ENCODE data around the gene ST6GALNAC6. TPM values are rescaled to one million over a fixed set of nuclear protein-coding genes. Genes with fewer than 3 reads are reported as not detected.

ST6GALNAC6 gene
- total and polyA plus RNA-seq, 10 of the 15 experiments (the other 5 are each of a cell fraction or from before 2014, with no cell fraction given): 0.40 to 27.0 (median 16.8) TPM

DNA sequence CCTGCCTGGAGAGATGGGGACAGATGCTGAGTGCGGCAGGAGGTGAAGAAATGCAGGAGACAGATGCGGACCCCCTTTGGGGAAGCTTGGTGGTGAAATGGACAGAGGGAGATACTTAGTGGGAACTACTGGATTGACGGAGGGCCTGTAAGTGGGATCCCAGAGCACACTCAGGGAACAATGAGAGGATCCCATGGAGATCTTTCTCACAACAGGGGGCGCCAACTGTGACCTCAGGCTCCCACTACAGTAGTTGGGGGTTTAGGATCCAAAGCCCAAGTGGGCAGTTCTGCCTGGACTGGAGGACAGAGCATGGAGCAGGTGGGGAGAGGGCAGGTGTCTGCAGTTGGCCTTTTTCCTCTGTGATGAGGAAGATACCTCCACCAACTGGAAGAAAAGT, 34.8 kb upstream of the ST6GALNAC6 start:
- no peak overlapping the region for H2AFZ ChIP-seq (ENCODE audit: control insufficient read depth, low read depth, low read length)
- DNase-seq (ENCODE audit: low read depth, low spot score) (no peak), ATAC-seq (no peak), FAIRE-seq (no peak)
- peaks cover 18% of the 10 kb centered on the region for H3K4me1 ChIP-seq (ENCODE audit: control insufficient read depth, insufficient read depth, low read length)
- no TSS peak for BruUV-seq (replicated peaks)
- ChIA-PET SMC1A (ENCODE audit: uncharacterized antibody, unreplicated experiment) (no interaction called here), POLR2A (interaction anchor here (0.5 to 0.7 kb wide), 2 partner anchors 10 to 149 kb away, joined by 3 to 7 read pairs; no protein-coding TSS in a partner anchor), CTCF (interaction anchor here (1.3 to 1.9 kb wide), 3 partner anchors 9 to 100 kb away, joined by 4 to 9 read pairs (median 6); no protein-coding TSS in a partner anchor), RAD21 (ENCODE audit: unreplicated experiment) (no interaction called here)
- no peak overlapping the region for H3K4me2 ChIP-seq (ENCODE audit: control insufficient read depth, insufficient read depth)
- H3K4me3 ChIP-seq: no peak overlapping the region
- H4K20me1 ChIP-seq (ENCODE audit: control insufficient read depth, insufficient read depth): no peaks in the 10 kb centered on the region
- TF ChIP-seq ZNF207 (IDR thresholded peaks at IDR 0.05; ENCODE audit: borderline replicate concordance): no peak
- TF ChIP-seq RELA (IDR thresholded peaks at IDR 0.05; ENCODE audit: borderline replicate concordance, partially characterized antibody): no peak
- no peak for TF ChIP-seq NFYB (IDR thresholded peaks at IDR 0.05; ENCODE audit: insufficient read depth, low read depth, low read length)
- no peak for TF ChIP-seq KLF5 (IDR thresholded peaks at IDR 0.05; ENCODE audit: partially characterized antibody)
- no peak for TF ChIP-seq SRF (IDR thresholded peaks at IDR 0.05; ENCODE audit: low read depth in 2 of 2, low read length in 2 of 2)
- H3K9me3 ChIP-seq (replicated peaks; ENCODE audit: control insufficient read depth, insufficient read depth, low read length): no peaks in the 10 kb centered on the region
- H3K27me3 ChIP-seq (replicated peaks in 1 of 2; ENCODE audit: control insufficient read depth in 2 of 2, insufficient read depth in 2 of 2, low read length in 1 of 2): no peaks in the 10 kb centered on the region
- 95% methylated on average over 4 of the region's 4 CpGs for WGBS (ENCODE audit: insufficient coverage, insufficient replicate concordance, low lambda C conversion rate, missing lambda C conversion rate)
- in situ Hi-C loops (cut with MboI) (no loop called here), intact Hi-C loops (cut with micrococcal nuclease; ENCODE audit: unreplicated experiment) (no loop called here)
- H3K27ac ChIP-seq (ENCODE audit: control insufficient read depth, insufficient read depth): no peak overlapping the region
- no peak overlapping the region for H3K9ac ChIP-seq (ENCODE audit: control insufficient read depth, insufficient read depth, low read length)
- H3K36me3 ChIP-seq (ENCODE audit: control insufficient read depth in 2 of 2, insufficient read depth in 2 of 2, low read length in 1 of 2): peaks cover 0 to 2% of the 10 kb centered on the region in 2 experiments; a peak in 2 of 4 replicates
- peaks cover 22% of the 10 kb centered on the region for H3K79me2 ChIP-seq (ENCODE audit: control insufficient read depth, insufficient read depth, low read length)

DNA sequence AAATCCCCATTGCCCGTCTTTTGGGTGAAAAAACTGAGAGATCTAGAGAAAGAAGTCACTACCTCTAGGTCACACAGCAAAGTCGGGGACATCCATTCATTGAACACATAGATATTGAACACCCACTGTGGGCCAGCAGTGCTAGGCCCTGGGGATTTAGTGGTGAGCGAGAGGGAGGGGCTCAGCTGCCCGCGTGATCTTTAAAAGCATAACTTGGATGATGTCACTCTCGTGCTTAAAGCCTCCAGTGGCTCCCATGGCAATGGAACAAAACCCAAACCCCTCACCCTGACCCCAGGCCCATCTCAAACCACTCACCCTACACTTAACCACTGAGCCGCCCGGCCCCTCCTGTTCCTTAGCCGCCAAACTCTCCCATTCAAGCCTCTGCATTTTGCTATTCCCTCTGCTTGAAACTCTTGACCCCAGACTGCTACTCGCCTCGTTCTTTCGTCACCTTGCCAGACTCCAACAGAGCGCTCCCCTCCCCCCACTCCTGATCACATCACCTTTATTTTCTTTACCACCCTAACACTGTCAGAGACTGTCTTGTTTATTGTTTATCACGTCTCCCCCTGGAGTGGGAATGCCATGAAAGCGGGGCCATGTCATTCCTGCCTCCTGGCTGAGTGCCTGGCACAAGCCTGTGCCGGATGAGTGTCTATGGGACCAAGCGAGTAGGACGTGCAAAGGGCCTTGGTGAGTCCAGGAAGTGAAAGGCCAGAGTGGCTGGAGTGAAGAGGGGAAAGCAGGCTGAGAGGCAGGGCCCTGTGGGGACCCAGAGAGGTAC, 31.9 kb upstream of the ST6GALNAC6 start:
- H3K27me3 ChIP-seq (replicated peaks in 1 of 2; ENCODE audit: control insufficient read depth in 2 of 2, insufficient read depth in 2 of 2, low read length in 1 of 2): peaks cover 2 to 4% of the 10 kb centered on the region in 2 experiments; a peak in 3 of 4 replicates
- ATAC-seq: peak; percentile 58
- H4K20me1 ChIP-seq (ENCODE audit: control insufficient read depth, insufficient read depth): peaks cover 2% of the 10 kb centered on the region; the same call in 1 of the 2 replicates
- in situ Hi-C loops (cut with MboI) (no loop called here), intact Hi-C loops (cut with micrococcal nuclease; ENCODE audit: unreplicated experiment) (no loop called here)
- ChIA-PET CTCF (interaction anchor here (1.0 to 3.2 kb wide), 2 partner anchors 11 to 196 kb away, joined by 3 to 19 read pairs; partner anchors contain the start of gene TOR2A), POLR2A (no interaction called here), RAD21 (ENCODE audit: unreplicated experiment) (interaction anchor here (1.6 kb wide), 1 partner anchor 11 kb away, joined by 4 read pairs; no protein-coding TSS in a partner anchor), SMC1A (ENCODE audit: uncharacterized antibody, unreplicated experiment) (no interaction called here)
- H3K9me3 ChIP-seq (replicated peaks; ENCODE audit: control insufficient read depth, insufficient read depth, low read length): no peaks in the 10 kb centered on the region
- H3K4me2 ChIP-seq (ENCODE audit: control insufficient read depth, insufficient read depth): peak overlapping the region; percentile 96
- WGBS (ENCODE audit: insufficient coverage, insufficient replicate concordance, low lambda C conversion rate, missing lambda C conversion rate): 24% methylated on average over 18 of the region's 18 CpGs
- peak overlapping the region; percentile 65 for H3K4me3 ChIP-seq
- peak overlapping the region; percentile 51; the same call in 1 of the 2 replicates for H3K9ac ChIP-seq (ENCODE audit: control insufficient read depth, insufficient read depth, low read length)
- peaks cover 0 to 2% of the 10 kb centered on the region in 2 experiments; a peak in 2 of 4 replicates for H3K36me3 ChIP-seq (ENCODE audit: control insufficient read depth in 2 of 2, insufficient read depth in 2 of 2, low read length in 1 of 2)
- DNase-seq (ENCODE audit: low read depth, low spot score): no peak
- peaks cover 8% of the 10 kb centered on the region for H3K79me2 ChIP-seq (ENCODE audit: control insufficient read depth, insufficient read depth, low read length)
- no TSS peak for BruUV-seq (replicated peaks)
- peaks cover 21% of the 10 kb centered on the region for H3K4me1 ChIP-seq (ENCODE audit: control insufficient read depth, insufficient read depth, low read length)
- H3K27ac ChIP-seq (ENCODE audit: control insufficient read depth, insufficient read depth): no peak overlapping the region
- H2AFZ ChIP-seq (ENCODE audit: control insufficient read depth, low read depth, low read length): peak overlapping the region; percentile 47; the same call in 1 of the 2 replicates
- peak; percentile 70 for FAIRE-seq
- TF ChIP-seq CREB1 (IDR thresholded peaks at IDR 0.05; ENCODE audit: low read depth) (peak; percentile 34; the same call in 1 of the 2 replicates), ZNF274 (IDR thresholded peaks at IDR 0.05; ENCODE audit: insufficient read depth, insufficient read length) (no peak), ETV6 (conservative IDR thresholded peaks at IDR 0.05 in 1 of 2, IDR thresholded peaks at IDR 0.05 in 1 of 2; ENCODE audit: borderline replicate concordance in 1 of 2, low read depth in 1 of 2) (no peak), STAT3 (IDR thresholded peaks at IDR 0.05; ENCODE audit: low read depth, low read length) (no peak), POLR2A (IDR thresholded peaks at IDR 0.05; ENCODE audit: low read depth, low read length) (peak; percentile 36; the same call in 1 of the 2 replicates), ZNF207 (IDR thresholded peaks at IDR 0.05; ENCODE audit: borderline replicate concordance) (no peak), RCOR1 (conservative IDR thresholded peaks at IDR 0.05; ENCODE audit: low read depth, low read length) (no peak), BHLHE40 (IDR thresholded peaks at IDR 0.05; ENCODE audit: borderline replicate concordance in 1 of 2, low read depth in 2 of 2, low read length in 1 of 2) (peak; percentile 35 to 69; a peak in 2 of 4 replicates)
- TF ChIP-seq, protein P1, sequence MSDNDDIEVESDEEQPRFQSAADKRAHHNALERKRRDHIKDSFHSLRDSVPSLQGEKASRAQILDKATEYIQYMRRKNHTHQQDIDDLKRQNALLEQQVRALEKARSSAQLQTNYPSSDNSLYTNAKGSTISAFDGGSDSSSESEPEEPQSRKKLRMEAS (IDR thresholded peaks at IDR 0.05; ENCODE audit: low read depth, low read length): no peak
- TF ChIP-seq, protein P2, sequence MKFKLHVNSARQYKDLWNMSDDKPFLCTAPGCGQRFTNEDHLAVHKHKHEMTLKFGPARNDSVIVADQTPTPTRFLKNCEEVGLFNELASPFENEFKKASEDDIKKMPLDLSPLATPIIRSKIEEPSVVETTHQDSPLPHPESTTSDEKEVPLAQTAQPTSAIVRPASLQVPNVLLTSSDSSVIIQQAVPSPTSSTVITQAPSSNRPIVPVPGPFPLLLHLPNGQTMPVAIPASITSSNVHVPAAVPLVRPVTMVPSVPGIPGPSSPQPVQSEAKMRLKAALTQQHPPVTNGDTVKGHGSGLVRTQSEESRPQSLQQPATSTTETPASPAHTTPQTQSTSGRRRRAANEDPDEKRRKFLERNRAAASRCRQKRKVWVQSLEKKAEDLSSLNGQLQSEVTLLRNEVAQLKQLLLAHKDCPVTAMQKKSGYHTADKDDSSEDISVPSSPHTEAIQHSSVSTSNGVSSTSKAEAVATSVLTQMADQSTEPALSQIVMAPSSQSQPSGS (IDR thresholded peaks at IDR 0.05; ENCODE audit: low read length): peak; percentile 19; the same call in 1 of the 2 replicates

Data from GM12878 (cell line).